HepG2 (cell line): ENCODE measurements around the gene ITGB1. TPM values are rescaled to one million over a fixed set of nuclear protein-coding genes. Genes with fewer than 3 reads are reported as not detected.

ENCODE experiments used
- FOXA1 ChIP-seq, 2 experiments: fragments of 450-650 bp in 1 of 2; sonication (generic) in 1 of 2; formaldehyde crosslinking in 1 of 2; IDR thresholded peaks; 2 replicates each; pipeline versions ENCODE4 v1.4.0 to v1.6.1; 2016 to 2020; ENCODE audit warnings: missing genetic modification reagents in 1 of 2
- MED8 ChIP-seq: sonication (generic); formaldehyde crosslinking; IDR thresholded peaks from 2 replicates; pipeline ENCODE4 v1.8.1; 2023; ENCODE audit warnings: mild to moderate bottlenecking, missing genetic modification reagents; ENCODE audit not compliant: insufficient replicate concordance
- RBAK ChIP-seq: sonication (generic); formaldehyde crosslinking; IDR thresholded peaks from 2 replicates; pipeline ENCODE4 v1.5.1; 2020; ENCODE audit warnings: mild to moderate bottlenecking, missing genetic modification reagents
- SALL1 ChIP-seq: sonication (generic); formaldehyde crosslinking; IDR thresholded peaks from 2 replicates; pipeline ENCODE4 v1.8.0; 2022; ENCODE audit warnings: mild to moderate bottlenecking, missing genetic modification reagents
- TGIF2 ChIP-seq: IDR thresholded peaks from 2 replicates; pipeline ENCODE4 v1.6.1; 2016; ENCODE audit warnings: control low read depth, missing compliant biosample characterization
- ZKSCAN8 ChIP-seq: IDR thresholded peaks from 2 replicates; pipeline ENCODE4 v1.6.1; 2016; ENCODE audit warnings: borderline replicate concordance, missing genetic modification reagents, missing compliant biosample characterization
- ZNF12 ChIP-seq: sonication (generic); formaldehyde crosslinking; IDR thresholded peaks from 2 replicates; pipeline ENCODE4 v1.5.0; 2020; ENCODE audit warnings: missing genetic modification reagents
- ZNF224 ChIP-seq: sonication (generic); formaldehyde crosslinking; IDR thresholded peaks from 2 replicates; pipeline ENCODE4 v1.5.0; 2020; ENCODE audit warnings: mild to moderate bottlenecking, missing genetic modification reagents
- ZNF318 ChIP-seq: sonication (generic); formaldehyde crosslinking; IDR thresholded peaks from 2 replicates; pipeline ENCODE4 v1.4.0; 2020; ENCODE audit warnings: mild to moderate bottlenecking, missing genetic modification reagents
- ZNF33A ChIP-seq: sonication (generic); formaldehyde crosslinking; IDR thresholded peaks from 2 replicates; pipeline ENCODE4 v1.5.1; 2020; ENCODE audit warnings: missing genetic modification reagents, mild to moderate bottlenecking, moderate library complexity, borderline replicate concordance
- polyA plus RNA-seq, 8 experiments: library from polyadenylated mRNA; depleted of rRNA in 3 of 8; stranded (reverse) in 7 of 8; unstranded in 1 of 8; fragments of >200 nt; fragmentation: Illumina TruSeq in 4 of 8; extraction: Trizol in 4 of 8; gene quantifications; 2 replicates each; pipeline versions ENCODE4 v1.2.1 to v1.2.3, GENCODE V29; 2011 to 2016; ENCODE audit warnings: low read depth in 4 of 8, missing spikeins in 1 of 8, mixed read lengths in 1 of 8; ENCODE audit not compliant: insufficient read depth in 1 of 8
- total RNA-seq, 5 experiments: library from RNA; depleted of rRNA; stranded (reverse); fragments of >200 nt; fragmentation: Illumina TruSeq; extraction: Trizol; gene quantifications; 2 replicates each; pipeline ENCODE4 v1.2.3, GENCODE V29; 2016; ENCODE audit warnings: low read depth in 1 of 5
- TF ChIP-seq, protein P1 (sequence below): sonication (generic); formaldehyde crosslinking; IDR thresholded peaks from 2 replicates; pipeline ENCODE4 v1.4.0; 2020; ENCODE audit warnings: mild to moderate bottlenecking, low read depth, missing genetic modification reagents
- TF ChIP-seq, protein P2 (sequence below): IDR thresholded peaks from 2 replicates; pipeline ENCODE4 v1.6.1; 2012; ENCODE audit warnings: inconsistent platforms
- TF ChIP-seq, protein P3 (sequence below): sonication (generic); formaldehyde crosslinking; IDR thresholded peaks from 2 replicates; pipeline ENCODE4 v1.5.1; 2020; ENCODE audit warnings: mild to moderate bottlenecking, moderate library complexity, missing genetic modification reagents
- TF ChIP-seq, protein P4 (sequence below): IDR thresholded peaks from 2 replicates; pipeline ENCODE4 v1.6.1; 2016; ENCODE audit warnings: control low read depth

Gene ITGB1
- total and polyA plus RNA-seq, 2 of the 13 experiments (the other 11 are each of a cell fraction or from before 2014, with no cell fraction given): 190 to 204 TPM

- TF ChIP-seq FOXA1 (IDR thresholded peaks at IDR 0.05) (no peak), FOXA1 (CRISPR knock-in tag; IDR thresholded peaks at IDR 0.05) (peak; percentile 71), TGIF2 (CRISPR knock-in tag) (peak; percentile 68; the same call in 1 of the 2 replicates), ZNF318 (no peak), RBAK (CRISPR knock-in tag) (no peak), ZNF33A (no peak), SALL1 (CRISPR knock-in tag) (peak; percentile 83), ZNF224 (CRISPR knock-in tag) (no peak), ZKSCAN8 (CRISPR knock-in tag) (0 out of 2 replicates have a peak, but pooled peaks have one; percentile 48), ZNF12 (CRISPR knock-in tag) (no peak), MED8 (no peak)
- TF ChIP-seq, protein P1, sequence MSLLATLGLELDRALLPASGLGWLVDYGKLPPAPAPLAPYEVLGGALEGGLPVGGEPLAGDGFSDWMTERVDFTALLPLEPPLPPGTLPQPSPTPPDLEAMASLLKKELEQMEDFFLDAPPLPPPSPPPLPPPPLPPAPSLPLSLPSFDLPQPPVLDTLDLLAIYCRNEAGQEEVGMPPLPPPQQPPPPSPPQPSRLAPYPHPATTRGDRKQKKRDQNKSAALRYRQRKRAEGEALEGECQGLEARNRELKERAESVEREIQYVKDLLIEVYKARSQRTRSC (CRISPR knock-in tag): no peak
- TF ChIP-seq, protein P2, sequence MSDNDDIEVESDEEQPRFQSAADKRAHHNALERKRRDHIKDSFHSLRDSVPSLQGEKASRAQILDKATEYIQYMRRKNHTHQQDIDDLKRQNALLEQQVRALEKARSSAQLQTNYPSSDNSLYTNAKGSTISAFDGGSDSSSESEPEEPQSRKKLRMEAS: peak; percentile 49; the same call in 1 of the 2 replicates
- TF ChIP-seq, protein P3, sequence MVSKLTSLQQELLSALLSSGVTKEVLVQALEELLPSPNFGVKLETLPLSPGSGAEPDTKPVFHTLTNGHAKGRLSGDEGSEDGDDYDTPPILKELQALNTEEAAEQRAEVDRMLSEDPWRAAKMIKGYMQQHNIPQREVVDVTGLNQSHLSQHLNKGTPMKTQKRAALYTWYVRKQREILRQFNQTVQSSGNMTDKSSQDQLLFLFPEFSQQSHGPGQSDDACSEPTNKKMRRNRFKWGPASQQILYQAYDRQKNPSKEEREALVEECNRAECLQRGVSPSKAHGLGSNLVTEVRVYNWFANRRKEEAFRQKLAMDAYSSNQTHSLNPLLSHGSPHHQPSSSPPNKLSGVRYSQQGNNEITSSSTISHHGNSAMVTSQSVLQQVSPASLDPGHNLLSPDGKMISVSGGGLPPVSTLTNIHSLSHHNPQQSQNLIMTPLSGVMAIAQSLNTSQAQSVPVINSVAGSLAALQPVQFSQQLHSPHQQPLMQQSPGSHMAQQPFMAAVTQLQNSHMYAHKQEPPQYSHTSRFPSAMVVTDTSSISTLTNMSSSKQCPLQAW (CRISPR knock-in tag): no peak
- TF ChIP-seq, protein P4, sequence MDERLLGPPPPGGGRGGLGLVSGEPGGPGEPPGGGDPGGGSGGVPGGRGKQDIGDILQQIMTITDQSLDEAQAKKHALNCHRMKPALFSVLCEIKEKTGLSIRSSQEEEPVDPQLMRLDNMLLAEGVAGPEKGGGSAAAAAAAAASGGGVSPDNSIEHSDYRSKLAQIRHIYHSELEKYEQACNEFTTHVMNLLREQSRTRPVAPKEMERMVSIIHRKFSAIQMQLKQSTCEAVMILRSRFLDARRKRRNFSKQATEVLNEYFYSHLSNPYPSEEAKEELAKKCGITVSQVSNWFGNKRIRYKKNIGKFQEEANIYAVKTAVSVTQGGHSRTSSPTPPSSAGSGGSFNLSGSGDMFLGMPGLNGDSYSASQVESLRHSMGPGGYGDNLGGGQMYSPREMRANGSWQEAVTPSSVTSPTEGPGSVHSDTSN: no peak
Observed at GRCh38 chr10:32982911-32983909, 25.2 kb upstream of the ITGB1 start (continued).
